ENCODE measurements around the gene ORMDL3. TPM values are rescaled to one million over a fixed set of nuclear protein-coding genes. Genes with fewer than 3 reads are reported as not detected.
"Not testable (repeated sequence)": the region's sequence is repeated elsewhere in the genome, so short reads cannot be mapped to it uniquely, and the experiment has no call there.

Gene ORMDL3
- total RNA-seq, 1 donor from 2014 or later: 69.4 TPM

- Mint-ChIP-seq H3K4me3 (no peak overlapping the region), H3K36me3 (peaks cover 21% of the 10 kb centered on the region), H3K4me1 (no peaks in the 10 kb centered on the region), H3K27me3 (ENCODE audit: low read depth) (no peaks in the 10 kb centered on the region), H3K27ac (no peak overlapping the region), H3K9me3 (no peaks in the 10 kb centered on the region)
- TF ChIP-seq, protein P1, sequence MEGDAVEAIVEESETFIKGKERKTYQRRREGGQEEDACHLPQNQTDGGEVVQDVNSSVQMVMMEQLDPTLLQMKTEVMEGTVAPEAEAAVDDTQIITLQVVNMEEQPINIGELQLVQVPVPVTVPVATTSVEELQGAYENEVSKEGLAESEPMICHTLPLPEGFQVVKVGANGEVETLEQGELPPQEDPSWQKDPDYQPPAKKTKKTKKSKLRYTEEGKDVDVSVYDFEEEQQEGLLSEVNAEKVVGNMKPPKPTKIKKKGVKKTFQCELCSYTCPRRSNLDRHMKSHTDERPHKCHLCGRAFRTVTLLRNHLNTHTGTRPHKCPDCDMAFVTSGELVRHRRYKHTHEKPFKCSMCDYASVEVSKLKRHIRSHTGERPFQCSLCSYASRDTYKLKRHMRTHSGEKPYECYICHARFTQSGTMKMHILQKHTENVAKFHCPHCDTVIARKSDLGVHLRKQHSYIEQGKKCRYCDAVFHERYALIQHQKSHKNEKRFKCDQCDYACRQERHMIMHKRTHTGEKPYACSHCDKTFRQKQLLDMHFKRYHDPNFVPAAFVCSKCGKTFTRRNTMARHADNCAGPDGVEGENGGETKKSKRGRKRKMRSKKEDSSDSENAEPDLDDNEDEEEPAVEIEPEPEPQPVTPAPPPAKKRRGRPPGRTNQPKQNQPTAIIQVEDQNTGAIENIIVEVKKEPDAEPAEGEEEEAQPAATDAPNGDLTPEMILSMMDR (IDR thresholded peaks at IDR 0.05; ENCODE audit: unreplicated experiment): no peak
- DNase-seq (ENCODE audit: low spot score in 2 of 2, unreplicated experiment in 2 of 2): no peak
Observed at GRCh38 chr17:39915559-39915958, 11.8 kb downstream of the ORMDL3 start.

- Mint-ChIP-seq H3K4me3 (no peak overlapping the region), H3K27me3 (ENCODE audit: low read depth) (no peaks in the 10 kb centered on the region), H3K36me3 (peaks cover 19% of the 10 kb centered on the region), H3K9me3 (no peaks in the 10 kb centered on the region), H3K4me1 (no peaks in the 10 kb centered on the region), H3K27ac (no peak overlapping the region)
- DNase-seq (ENCODE audit: low spot score in 2 of 2, unreplicated experiment in 2 of 2): no peak
- TF ChIP-seq, protein P1 (IDR thresholded peaks at IDR 0.05; ENCODE audit: unreplicated experiment): no peak
Observed at GRCh38 chr17:39913989-39914388, 13.4 kb downstream of the ORMDL3 start.

DNA sequence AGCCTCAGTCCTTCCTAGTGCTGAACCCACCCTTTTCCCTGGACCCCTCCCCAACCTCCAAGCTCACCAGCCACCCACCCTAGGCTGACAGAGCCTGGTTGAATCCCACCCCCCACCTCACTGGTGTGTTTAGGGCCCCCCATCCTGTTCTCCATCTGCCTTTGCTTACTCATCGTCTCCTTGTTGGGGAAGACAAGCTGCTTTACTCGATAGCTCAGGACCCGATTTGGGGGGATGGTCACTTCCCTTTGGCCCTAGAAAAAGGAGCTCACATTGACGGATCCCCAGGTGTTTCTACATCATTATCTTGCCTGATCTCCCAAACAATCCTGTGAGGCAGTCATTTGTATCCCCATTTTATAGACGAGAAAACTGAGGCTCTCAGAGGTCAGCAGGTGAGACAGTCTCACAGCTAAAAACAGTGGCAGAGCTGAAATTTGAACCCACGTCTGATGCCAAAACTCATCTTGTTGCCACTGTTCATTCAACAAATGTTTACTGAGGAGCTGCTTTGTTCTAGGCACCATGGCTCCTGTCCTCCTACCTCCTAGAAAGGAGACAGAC is 18.5 kb downstream of the ORMDL3 start:
- no peak overlapping the region for H3K27ac Mint-ChIP-seq
- H3K4me1 Mint-ChIP-seq: no peaks in the 10 kb centered on the region

DNA sequence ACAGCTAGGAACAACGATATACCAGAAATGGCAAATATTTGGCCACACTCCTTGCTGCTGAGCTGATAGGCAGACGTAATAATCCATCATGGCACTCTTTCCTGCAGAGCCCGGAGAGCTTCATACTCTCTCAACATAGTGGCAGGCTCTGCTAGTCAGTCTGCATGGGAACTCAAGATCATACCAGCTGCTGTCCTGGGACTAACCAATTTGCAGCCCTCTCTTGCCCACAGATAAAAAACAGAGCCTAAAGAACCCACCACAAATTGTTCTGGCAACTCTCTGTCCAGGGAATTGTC is 22.5 kb downstream of the ORMDL3 start:
- Mint-ChIP-seq H3K9me3 (no peaks in the 10 kb centered on the region), H3K4me3 (no peak overlapping the region), H3K4me1 (peaks cover 4% of the 10 kb centered on the region), H3K27me3 (ENCODE audit: low read depth) (no peaks in the 10 kb centered on the region), H3K36me3 (peaks cover 15% of the 10 kb centered on the region), H3K27ac (no peak overlapping the region)
- DNase-seq (ENCODE audit: low spot score in 2 of 2, unreplicated experiment in 2 of 2): peak in 1 of 2 experiments; percentile 19
- TF ChIP-seq, protein P1 (IDR thresholded peaks at IDR 0.05; ENCODE audit: unreplicated experiment): no peak

More for the DNA sequence above, 18.5 kb downstream of the ORMDL3 start:
- Mint-ChIP-seq H3K27me3 (ENCODE audit: low read depth) (no peaks in the 10 kb centered on the region), H3K9me3 (no peaks in the 10 kb centered on the region), H3K36me3 (peaks cover 12% of the 10 kb centered on the region), H3K4me3 (no peak overlapping the region)
- TF ChIP-seq, protein P1 (IDR thresholded peaks at IDR 0.05; ENCODE audit: unreplicated experiment): no peak
- no peak for DNase-seq (ENCODE audit: low spot score in 2 of 2, unreplicated experiment in 2 of 2)

GRCh38 chr17:39903158-39903884 is 24.1 kb downstream of the ORMDL3 start:
- Mint-ChIP-seq H3K27me3 (ENCODE audit: low read depth) (no peaks in the 10 kb centered on the region), H3K27ac (no peak overlapping the region), H3K4me1 (peaks cover 9% of the 10 kb centered on the region), H3K9me3 (peaks cover 4% of the 10 kb centered on the region), H3K4me3 (no peak overlapping the region), H3K36me3 (peaks cover 11% of the 10 kb centered on the region)
- TF ChIP-seq, protein P1 (IDR thresholded peaks at IDR 0.05; ENCODE audit: unreplicated experiment): no peak
- peak in 1 of 2 experiments; percentile 1 for DNase-seq (ENCODE audit: low spot score in 2 of 2, unreplicated experiment in 2 of 2)

GRCh38 chr17:39902027-39902426 is 25.4 kb downstream of the ORMDL3 start:
- not testable (repeated sequence) for H3K27ac Mint-ChIP-seq; H3K36me3 Mint-ChIP-seq; H3K4me3 Mint-ChIP-seq; H3K9me3 Mint-ChIP-seq; H3K27me3 Mint-ChIP-seq (ENCODE audit: low read depth); DNase-seq (ENCODE audit: low spot score in 2 of 2, unreplicated experiment in 2 of 2); H3K4me1 Mint-ChIP-seq

All from mesothelial cell of epicardium (in vitro differentiated cells).